Measurements from ENCODE around the gene ONECUT3. TPM values are rescaled to one million over a fixed set of nuclear protein-coding genes. Genes with fewer than 3 reads are reported as not detected.

The ONECUT3 gene
- polyA plus RNA-seq, 1 of the 3 experiments (the other 2 are of a cell fraction): not detected

DNA sequence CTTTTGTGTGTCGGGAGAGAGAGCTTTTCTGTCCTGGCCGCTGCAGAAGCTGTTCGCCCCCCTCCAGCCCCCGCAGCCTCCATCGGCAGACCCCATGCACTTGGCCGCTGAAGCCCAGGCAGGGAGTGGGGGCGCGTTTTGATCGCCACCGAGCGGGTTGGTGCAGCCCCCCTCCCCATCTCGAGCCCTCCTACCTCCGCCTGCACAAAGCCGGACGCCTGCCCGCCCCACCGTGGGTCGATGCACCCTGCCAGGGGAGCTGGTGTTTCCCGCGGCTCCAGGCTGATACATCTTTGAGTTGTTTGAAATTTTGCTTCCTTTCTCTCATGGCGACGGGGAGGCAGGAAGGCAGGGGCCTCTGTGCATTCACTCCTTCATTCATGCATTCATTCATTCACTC is 16.4 kb upstream of the ONECUT3 start (continued):
- TF ChIP-seq, protein P1, sequence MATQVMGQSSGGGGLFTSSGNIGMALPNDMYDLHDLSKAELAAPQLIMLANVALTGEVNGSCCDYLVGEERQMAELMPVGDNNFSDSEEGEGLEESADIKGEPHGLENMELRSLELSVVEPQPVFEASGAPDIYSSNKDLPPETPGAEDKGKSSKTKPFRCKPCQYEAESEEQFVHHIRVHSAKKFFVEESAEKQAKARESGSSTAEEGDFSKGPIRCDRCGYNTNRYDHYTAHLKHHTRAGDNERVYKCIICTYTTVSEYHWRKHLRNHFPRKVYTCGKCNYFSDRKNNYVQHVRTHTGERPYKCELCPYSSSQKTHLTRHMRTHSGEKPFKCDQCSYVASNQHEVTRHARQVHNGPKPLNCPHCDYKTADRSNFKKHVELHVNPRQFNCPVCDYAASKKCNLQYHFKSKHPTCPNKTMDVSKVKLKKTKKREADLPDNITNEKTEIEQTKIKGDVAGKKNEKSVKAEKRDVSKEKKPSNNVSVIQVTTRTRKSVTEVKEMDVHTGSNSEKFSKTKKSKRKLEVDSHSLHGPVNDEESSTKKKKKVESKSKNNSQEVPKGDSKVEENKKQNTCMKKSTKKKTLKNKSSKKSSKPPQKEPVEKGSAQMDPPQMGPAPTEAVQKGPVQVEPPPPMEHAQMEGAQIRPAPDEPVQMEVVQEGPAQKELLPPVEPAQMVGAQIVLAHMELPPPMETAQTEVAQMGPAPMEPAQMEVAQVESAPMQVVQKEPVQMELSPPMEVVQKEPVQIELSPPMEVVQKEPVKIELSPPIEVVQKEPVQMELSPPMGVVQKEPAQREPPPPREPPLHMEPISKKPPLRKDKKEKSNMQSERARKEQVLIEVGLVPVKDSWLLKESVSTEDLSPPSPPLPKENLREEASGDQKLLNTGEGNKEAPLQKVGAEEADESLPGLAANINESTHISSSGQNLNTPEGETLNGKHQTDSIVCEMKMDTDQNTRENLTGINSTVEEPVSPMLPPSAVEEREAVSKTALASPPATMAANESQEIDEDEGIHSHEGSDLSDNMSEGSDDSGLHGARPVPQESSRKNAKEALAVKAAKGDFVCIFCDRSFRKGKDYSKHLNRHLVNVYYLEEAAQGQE (IDR thresholded peaks at IDR 0.05; ENCODE audit: low read depth, low read length): no peak
- TF ChIP-seq TCF12 (IDR thresholded peaks at IDR 0.05): no peak
- no peak for TF ChIP-seq SMC3 (IDR thresholded peaks at IDR 0.05; ENCODE audit: low read depth, low read length)
- TF ChIP-seq GABPA (IDR thresholded peaks at IDR 0.05; ENCODE audit: low read depth): no peak

DNA sequence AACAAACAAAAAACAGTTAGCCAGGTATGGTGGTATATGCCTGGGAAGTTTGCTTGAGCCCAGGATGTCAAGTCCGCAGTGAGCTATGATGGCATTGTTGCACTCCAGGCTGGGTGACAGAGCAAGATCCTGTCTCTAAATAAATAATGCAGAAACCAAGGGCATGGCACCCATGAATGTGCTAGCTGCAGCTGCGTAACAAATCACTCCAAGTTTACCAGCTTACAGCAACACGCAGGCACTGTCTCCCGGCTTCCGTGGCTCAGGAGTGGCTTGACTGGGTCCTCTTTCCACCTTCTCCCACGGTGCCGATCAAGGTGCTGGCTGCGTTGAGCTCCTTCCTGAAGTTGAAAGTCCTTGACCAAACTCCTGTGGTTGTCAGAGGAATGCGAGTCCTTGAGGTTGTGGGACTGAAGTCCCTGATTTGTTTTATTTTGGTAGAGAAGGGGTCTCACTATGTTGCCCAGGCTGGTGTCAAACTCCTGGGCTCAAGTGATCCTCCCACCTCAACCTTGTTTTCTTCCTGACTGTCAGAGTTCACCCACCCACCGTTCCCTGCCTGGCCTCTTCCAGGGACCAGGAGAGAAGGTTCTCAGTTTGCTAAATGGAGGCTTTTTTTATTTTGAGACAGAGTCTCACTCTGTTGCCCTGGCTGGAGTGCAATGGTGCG is 13.2 kb upstream of the ONECUT3 start:
- Histone ChIP-seq H3K4me1 (ENCODE audit: control insufficient read depth in 1 of 2, insufficient read depth in 2 of 2, low read depth in 1 of 2, low read length in 1 of 2) (no peaks in the 10 kb centered on the region), H3K9ac (no peak overlapping the region), H3K4me2 (no peak overlapping the region), H3K9me2 (no peaks in the 10 kb centered on the region), H3K79me2 (ENCODE audit: insufficient read depth) (no peaks in the 10 kb centered on the region), H3K27ac (ENCODE audit: low read depth in 2 of 2, low read length in 1 of 2) (no peak overlapping the region), H3K27me3 (ENCODE audit: insufficient read depth) (peaks cover 79% of the 10 kb centered on the region), H3K9me3 (no peaks in the 10 kb centered on the region), H3F3A (replicated peaks; ENCODE audit: insufficient read depth) (no peaks in the 10 kb centered on the region), H4K20me1 (ENCODE audit: insufficient read depth) (no peaks in the 10 kb centered on the region), H3K4me3 (ENCODE audit: low read depth in 2 of 2, low read length in 1 of 2) (no peak overlapping the region), H2AFZ (ENCODE audit: low read depth) (no peak overlapping the region), H3K36me3 (replicated peaks in 1 of 2; ENCODE audit: control insufficient read depth in 1 of 2, insufficient read depth in 2 of 2, low read length in 1 of 2) (no peaks in the 10 kb centered on the region)
- POLR2A ChIA-PET: no interaction called here
- CTCF ChIA-PET: interaction anchor here (1.3 kb wide), 1 partner anchor 68 kb away, joined by 5 read pairs; no protein-coding TSS in a partner anchor
- WGBS (ENCODE audit: low lambda C conversion rate): 49% methylated on average over 11 of the region's 11 CpGs
- no peak for DNase-seq
- no peak for TF ChIP-seq NRF1 (IDR thresholded peaks at IDR 0.05; ENCODE audit: low read depth, low read length)
- TF ChIP-seq RFX5 (IDR thresholded peaks at IDR 0.05; ENCODE audit: low read length): no peak
- TF ChIP-seq JUND (IDR thresholded peaks at IDR 0.05): no peak
- no peak for TF ChIP-seq GABPA (IDR thresholded peaks at IDR 0.05; ENCODE audit: low read depth)
- TF ChIP-seq MXI1 (IDR thresholded peaks at IDR 0.05; ENCODE audit: low read depth, low read length): no peak
- TF ChIP-seq, protein P2, sequence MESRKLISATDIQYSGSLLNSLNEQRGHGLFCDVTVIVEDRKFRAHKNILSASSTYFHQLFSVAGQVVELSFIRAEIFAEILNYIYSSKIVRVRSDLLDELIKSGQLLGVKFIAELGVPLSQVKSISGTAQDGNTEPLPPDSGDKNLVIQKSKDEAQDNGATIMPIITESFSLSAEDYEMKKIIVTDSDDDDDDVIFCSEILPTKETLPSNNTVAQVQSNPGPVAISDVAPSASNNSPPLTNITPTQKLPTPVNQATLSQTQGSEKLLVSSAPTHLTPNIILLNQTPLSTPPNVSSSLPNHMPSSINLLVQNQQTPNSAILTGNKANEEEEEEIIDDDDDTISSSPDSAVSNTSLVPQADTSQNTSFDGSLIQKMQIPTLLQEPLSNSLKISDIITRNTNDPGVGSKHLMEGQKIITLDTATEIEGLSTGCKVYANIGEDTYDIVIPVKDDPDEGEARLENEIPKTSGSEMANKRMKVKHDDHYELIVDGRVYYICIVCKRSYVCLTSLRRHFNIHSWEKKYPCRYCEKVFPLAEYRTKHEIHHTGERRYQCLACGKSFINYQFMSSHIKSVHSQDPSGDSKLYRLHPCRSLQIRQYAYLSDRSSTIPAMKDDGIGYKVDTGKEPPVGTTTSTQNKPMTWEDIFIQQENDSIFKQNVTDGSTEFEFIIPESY (IDR thresholded peaks at IDR 0.05; ENCODE audit: borderline replicate concordance, low read depth): no peak
- TF ChIP-seq FOXJ3 (CRISPR knock-in tag; IDR thresholded peaks at IDR 0.05): no peak
- TF ChIP-seq EZH2phosphoT487 (IDR thresholded peaks at IDR 0.05; ENCODE audit: borderline replicate concordance, low read depth): no peak
- TF ChIP-seq YY1 (IDR thresholded peaks at IDR 0.05; ENCODE audit: low read depth): no peak
- TF ChIP-seq EP300 (IDR thresholded peaks at IDR 0.05; ENCODE audit: borderline replicate concordance in 1 of 2, low read depth in 1 of 2, low read length in 1 of 2): no peak
- no peak for TF ChIP-seq TAF1 (IDR thresholded peaks at IDR 0.05; ENCODE audit: borderline replicate concordance, low read depth, low read length)
- no peak for TF ChIP-seq RAD21 (IDR thresholded peaks at IDR 0.05; ENCODE audit: low read length)
